Endothelial cell of umbilical vein (primary cell): Measurements from ENCODE around the gene PACS1.

Experiments used
- EZH2 ChIP-seq: IDR thresholded peaks from 2 replicates; pipeline ENCODE4 v1.6.1; 2012; ENCODE audit warnings: borderline replicate concordance, low read depth, mild to moderate bottlenecking, moderate library complexity, low read length, inconsistent platforms; ENCODE audit not compliant: severe bottlenecking
- FOS ChIP-seq: IDR thresholded peaks from 2 replicates; pipeline ENCODE4 v1.6.1; 2011; ENCODE audit warnings: mild to moderate bottlenecking, low read length, moderate library complexity, borderline replicate concordance; ENCODE audit not compliant: insufficient read depth
- GATA2 ChIP-seq: IDR thresholded peaks from 2 replicates; pipeline ENCODE4 v1.7.0; 2011; ENCODE audit warnings: low read depth, mild to moderate bottlenecking, moderate library complexity, mixed read lengths, low read length; ENCODE audit not compliant: insufficient read length, insufficient read depth
- MYC ChIP-seq: IDR thresholded peaks from one replicate; pipeline ENCODE4 v1.6.1; 2011; ENCODE audit warnings: mild to moderate bottlenecking, low read depth, low read length
- POLR2A ChIP-seq: IDR thresholded peaks from 2 replicates; pipeline ENCODE4 v1.6.1; 2012; ENCODE audit warnings: low read depth, mild to moderate bottlenecking, control low read depth, low read length
- POLR2AphosphoS5 ChIP-seq: IDR thresholded peaks from 2 replicates; pipeline ENCODE4 v1.6.1; 2012; ENCODE audit warnings: low read depth, mild to moderate bottlenecking, control low read depth, low read length, moderate library complexity; ENCODE audit not compliant: insufficient read depth
- TF ChIP-seq, protein P1 (sequence below), 2 donors: IDR thresholded peaks; 1 replicate in 1 of 2; 2 replicates in 1 of 2; pipeline ENCODE4 v1.5.1; 2011; ENCODE audit warnings: low read length in 2 of 2, mild to moderate bottlenecking in 2 of 2, moderate library complexity in 2 of 2, control low read depth in 1 of 2, inconsistent platforms in 1 of 2, low read depth in 1 of 2; ENCODE audit not compliant: insufficient read depth in 1 of 2; ENCODE audit errors: extremely low read depth in 1 of 2
- TF ChIP-seq, protein P2 (sequence below): IDR thresholded peaks from 2 replicates; pipeline ENCODE4 v1.6.1; 2011; ENCODE audit not compliant: insufficient read depth, insufficient read length

DNA sequence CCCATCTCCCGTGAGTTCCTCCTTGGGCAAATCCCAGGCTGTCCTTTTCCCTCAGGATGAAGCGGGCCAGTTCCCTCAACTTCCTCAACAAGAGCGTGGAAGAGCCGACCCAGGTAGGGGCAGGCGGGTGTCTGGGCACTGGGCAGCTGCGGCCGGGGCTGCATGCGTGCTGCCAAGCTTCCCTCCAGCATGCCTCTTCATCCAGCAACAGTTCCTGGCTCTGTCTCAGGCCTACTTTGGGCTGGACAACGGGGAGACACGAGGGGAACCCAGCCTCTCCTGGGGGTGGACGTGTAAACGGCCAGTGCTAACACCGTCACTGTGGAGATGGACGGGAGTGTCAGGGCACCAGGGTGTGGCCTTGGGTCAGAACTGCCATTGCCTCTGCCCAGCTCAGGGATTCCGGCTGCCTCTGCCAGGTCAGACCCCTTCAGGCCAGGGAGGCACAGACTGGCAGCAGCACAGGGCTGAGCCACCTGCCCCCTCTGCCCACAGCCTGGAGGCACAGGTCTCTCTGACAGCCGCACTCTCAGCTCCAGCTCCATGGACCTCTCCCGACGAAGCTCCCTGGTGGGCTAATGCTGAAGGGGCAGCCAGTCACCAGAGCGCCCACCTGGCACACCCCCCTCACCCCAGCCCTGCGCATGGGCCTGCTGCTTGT, 196.4 kb downstream of the PACS1 start:
- TF ChIP-seq, protein P1, sequence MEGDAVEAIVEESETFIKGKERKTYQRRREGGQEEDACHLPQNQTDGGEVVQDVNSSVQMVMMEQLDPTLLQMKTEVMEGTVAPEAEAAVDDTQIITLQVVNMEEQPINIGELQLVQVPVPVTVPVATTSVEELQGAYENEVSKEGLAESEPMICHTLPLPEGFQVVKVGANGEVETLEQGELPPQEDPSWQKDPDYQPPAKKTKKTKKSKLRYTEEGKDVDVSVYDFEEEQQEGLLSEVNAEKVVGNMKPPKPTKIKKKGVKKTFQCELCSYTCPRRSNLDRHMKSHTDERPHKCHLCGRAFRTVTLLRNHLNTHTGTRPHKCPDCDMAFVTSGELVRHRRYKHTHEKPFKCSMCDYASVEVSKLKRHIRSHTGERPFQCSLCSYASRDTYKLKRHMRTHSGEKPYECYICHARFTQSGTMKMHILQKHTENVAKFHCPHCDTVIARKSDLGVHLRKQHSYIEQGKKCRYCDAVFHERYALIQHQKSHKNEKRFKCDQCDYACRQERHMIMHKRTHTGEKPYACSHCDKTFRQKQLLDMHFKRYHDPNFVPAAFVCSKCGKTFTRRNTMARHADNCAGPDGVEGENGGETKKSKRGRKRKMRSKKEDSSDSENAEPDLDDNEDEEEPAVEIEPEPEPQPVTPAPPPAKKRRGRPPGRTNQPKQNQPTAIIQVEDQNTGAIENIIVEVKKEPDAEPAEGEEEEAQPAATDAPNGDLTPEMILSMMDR (IDR thresholded peaks at IDR 0.05; ENCODE audit: extremely low read depth in 1 of 2, insufficient read depth in 1 of 2, low read depth in 1 of 2, low read length in 2 of 2) = no peak
- TF ChIP-seq POLR2A (no peak), MYC (no peak), EZH2 (no peak), POLR2AphosphoS5 (no peak), FOS (no peak), GATA2 (no peak)
- TF ChIP-seq, protein P2, sequence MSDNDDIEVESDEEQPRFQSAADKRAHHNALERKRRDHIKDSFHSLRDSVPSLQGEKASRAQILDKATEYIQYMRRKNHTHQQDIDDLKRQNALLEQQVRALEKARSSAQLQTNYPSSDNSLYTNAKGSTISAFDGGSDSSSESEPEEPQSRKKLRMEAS = no peak
